SK-N-SH (cell line): ENCODE data around the gene RAB25. TPM values are rescaled to one million over a fixed set of nuclear protein-coding genes. Genes with fewer than 3 reads are reported as not detected.

Experiments
- CTCF ChIA-PET: fragments of 300-600, 350-600 bp; formaldehyde crosslinking; extraction: SDS; loops from one replicate; lab custom pipeline; 2021; lab: Yijun Ruan, JAX
- POLR2A ChIA-PET: fragments of 350-600 bp; sonication (Branson Sonifier 250); formaldehyde crosslinking; extraction: SDS; loops from one replicate; lab custom pipeline; 2020; ENCODE audit warnings: antibody characterized with exemption, inconsistent platforms; lab: Yijun Ruan, JAX
- DNase-seq: peaks from one replicate; pipeline ENCODE4 v3.0.0; 2012
- H2AFZ ChIP-seq: fragments of 200-600 bp; sonication (generic); 2 replicates; pipeline ENCODE4 v1.8.1; 2016; ENCODE audit warnings: antibody characterized with exemption, mild to moderate bottlenecking, low read depth
- H3F3A ChIP-seq: fragments of 200-600 bp; sonication (generic); replicated peaks from 2 replicates; pipeline ENCODE3; 2016; ENCODE audit warnings: antibody characterized with exemption, mild to moderate bottlenecking; ENCODE audit not compliant: insufficient read depth
- H3K27ac ChIP-seq, 2 experiments: fragments of 200-500 bp in 1 of 2; fragments of 200-600 bp in 1 of 2; sonication (Bioruptor generic) in 1 of 2; sonication (generic), shearing (Covaris generic) in 1 of 2; 2 replicates each; pipeline versions ENCODE4 v1.5.1 to v1.6.1; 2014 to 2016; ENCODE audit warnings: low read depth in 2 of 2, inconsistent platforms in 1 of 2, low read length in 1 of 2, mild to moderate bottlenecking in 1 of 2, mixed read lengths in 1 of 2
- H3K27me3 ChIP-seq: fragments of 200-600 bp; sonication (generic), shearing (Covaris generic); 2 replicates; pipeline ENCODE4 v1.6.1; 2016; ENCODE audit warnings: mixed run types; ENCODE audit not compliant: insufficient read depth
- H3K36me3 ChIP-seq, 2 experiments: fragments of 200-500 bp in 1 of 2; fragments of 200-600 bp in 1 of 2; sonication (Bioruptor generic) in 1 of 2; sonication (generic) in 1 of 2; replicated peaks in 1 of 2; 2 replicates each; pipeline versions ENCODE3 to v1.5.1; 2014 to 2016; ENCODE audit warnings: low read length in 1 of 2, mild to moderate bottlenecking in 1 of 2; ENCODE audit not compliant: insufficient read depth in 2 of 2, control insufficient read depth in 1 of 2
- H3K4me1 ChIP-seq, 2 experiments: fragments of 200-500 bp in 1 of 2; fragments of 200-600 bp in 1 of 2; sonication (Bioruptor generic) in 1 of 2; sonication (generic), shearing (Covaris generic) in 1 of 2; 2 replicates each; pipeline versions ENCODE4 v1.5.1 to v1.6.1; 2014 to 2016; ENCODE audit warnings: low read depth in 1 of 2, low read length in 1 of 2, mixed run types in 1 of 2; ENCODE audit not compliant: insufficient read depth in 2 of 2, control insufficient read depth in 1 of 2
- H3K4me2 ChIP-seq: fragments of 200-600 bp; sonication (generic), shearing (Covaris generic); 2 replicates; pipeline ENCODE4 v1.6.1; 2017; ENCODE audit warnings: mixed run types
- H3K4me3 ChIP-seq, 2 experiments: fragments of 200-500 bp in 1 of 2; fragments of 200-600 bp in 1 of 2; sonication (Bioruptor generic) in 1 of 2; sonication (generic), shearing (Covaris generic) in 1 of 2; 2 replicates each; pipeline versions ENCODE4 v1.5.1 to v1.8.1; 2014 to 2016; ENCODE audit warnings: low read depth in 2 of 2, inconsistent platforms in 1 of 2, low read length in 1 of 2, mild to moderate bottlenecking in 1 of 2, mixed read lengths in 1 of 2, moderate library complexity in 1 of 2
- H3K79me2 ChIP-seq: fragments of 200-600 bp; sonication (generic); 2 replicates; pipeline ENCODE4 v1.8.1; 2017; ENCODE audit warnings: mild to moderate bottlenecking; ENCODE audit not compliant: insufficient read depth
- H3K9ac ChIP-seq: fragments of 200-600 bp; sonication (generic); 2 replicates; pipeline ENCODE4 v1.6.1; 2017; ENCODE audit warnings: mixed run types
- H3K9me2 ChIP-seq: fragments of 200-600 bp; sonication (generic); 2 replicates; pipeline ENCODE4 v1.6.1; 2017; ENCODE audit warnings: mixed run types
- H3K9me3 ChIP-seq: fragments of 200-600 bp; sonication (generic); 2 replicates; pipeline ENCODE4 v1.6.1; 2017; ENCODE audit warnings: mixed run types, mild to moderate bottlenecking, moderate library complexity
- H4K20me1 ChIP-seq: fragments of 200-600 bp; sonication (generic); 2 replicates; pipeline ENCODE4 v1.6.1; 2017; ENCODE audit warnings: mild to moderate bottlenecking, mixed run types; ENCODE audit not compliant: insufficient read depth
- CHD2 ChIP-seq: fragments of 150-350 bp; IDR thresholded peaks from 2 replicates; pipeline ENCODE4 v1.6.1; 2018; ENCODE audit warnings: low read length; ENCODE audit not compliant: partially characterized antibody
- IRF3 ChIP-seq: fragments of 150-350 bp; IDR thresholded peaks from 2 replicates; pipeline ENCODE4 v1.6.1; 2016; ENCODE audit warnings: mild to moderate bottlenecking, low read depth, low read length
- MXI1 ChIP-seq: IDR thresholded peaks from 2 replicates; pipeline ENCODE4 v1.6.1; 2012; ENCODE audit warnings: mild to moderate bottlenecking, low read depth, low read length, improper control_type of control experiment
- NFIC ChIP-seq: IDR thresholded peaks from 2 replicates; pipeline ENCODE4 v1.4.0; 2012; ENCODE audit warnings: borderline replicate concordance
- NRF1 ChIP-seq: IDR thresholded peaks from 2 replicates; pipeline ENCODE4 v1.6.1; 2012; ENCODE audit warnings: low read depth, mild to moderate bottlenecking, low read length
- RAD21 ChIP-seq: IDR thresholded peaks from 2 replicates; pipeline ENCODE4 v1.6.1; 2012; ENCODE audit warnings: mild to moderate bottlenecking, low read length
- RCOR1 ChIP-seq: fragments of 150-350 bp; IDR thresholded peaks from 2 replicates; pipeline ENCODE4 v1.6.1; 2017; ENCODE audit warnings: antibody characterized with exemption, low read length
- RFX5 ChIP-seq: IDR thresholded peaks from 2 replicates; pipeline ENCODE4 v1.6.1; 2012; ENCODE audit warnings: mild to moderate bottlenecking, improper control_type of control experiment, low read length
- USF1 ChIP-seq: IDR thresholded peaks from 2 replicates; pipeline ENCODE4 v1.4.0; 2012; ENCODE audit warnings: low read depth, borderline replicate concordance
- ZBTB33 ChIP-seq: IDR thresholded peaks from 2 replicates; pipeline ENCODE4 v1.4.0; 2012; ENCODE audit warnings: low read depth, borderline replicate concordance
- WGBS: methylation state at CpG from one replicate; pipeline ENCODE4 v1.1.6; 2017; ENCODE audit warnings: low lambda C conversion rate; 5-methylcytosine and 5-hydroxymethylcytosine counted together
- polyA plus RNA-seq, 3 experiments: library from polyadenylated mRNA; depleted of rRNA; stranded (reverse); fragments of >200 nt; gene quantifications; 2 replicates each; pipeline ENCODE4 v1.2.3, GENCODE V29; 2012

The RAB25 gene
- polyA plus RNA-seq, 1 of the 3 experiments (the other 2 are of a cell fraction): not detected

GRCh38 chr1:156082309-156083091 is 21.5 kb downstream of the RAB25 start, which contains the start of gene MEX3A (continued):
- TF ChIP-seq USF1: no peak
- TF ChIP-seq IRF3: no peak
- peak; percentile 79 for TF ChIP-seq CHD2
- TF ChIP-seq MXI1: peak; percentile 92; the same call in 1 of the 2 replicates
- TF ChIP-seq RFX5: no peak
- TF ChIP-seq RAD21: no peak
- TF ChIP-seq NRF1: no peak
- TF ChIP-seq NFIC: no peak
- no peak for TF ChIP-seq ZBTB33

GRCh38 chr1:156083800-156084790 is 23.1 kb downstream of the RAB25 start:
- TF ChIP-seq NFIC (no peak), RCOR1 (0 out of 2 replicates have a peak, but pooled peaks have one; percentile 21)
- peak overlapping the region in 1 of 2 experiments; percentile 83; a peak in 2 of 4 replicates for H3K27ac ChIP-seq
- H3K79me2 ChIP-seq: peaks cover 68% of the 10 kb centered on the region
- peaks cover 10% of the 10 kb centered on the region for H4K20me1 ChIP-seq
- peak overlapping the region; percentile 90; the same call in 1 of the 2 replicates for H3K9ac ChIP-seq
- peaks cover 14 to 25% of the 10 kb centered on the region in 2 experiments; a peak in 3 of 4 replicates for H3K4me1 ChIP-seq
- no peak overlapping the region for H2AFZ ChIP-seq
- H3K36me3 ChIP-seq: no peaks in the 10 kb centered on the region
- peak overlapping the region; percentile 79 to 88 for H3K4me3 ChIP-seq
- no peaks in the 10 kb centered on the region for H3K9me3 ChIP-seq
- no peak for DNase-seq
- no peaks in the 10 kb centered on the region for H3K27me3 ChIP-seq
- ChIA-PET POLR2A (interaction anchor here (1.4 kb wide), 1 partner anchor 30 kb away, joined by 4 read pairs; the partner anchor contains the start of gene LAMTOR2), CTCF (interaction anchor here (1.1 to 29.6 kb wide), 6 partner anchors 8 to 142 kb away, joined by 3 to 1559 read pairs (median 6); partner anchors contain the start of gene LMNA)
- no peaks in the 10 kb centered on the region for H3K9me2 ChIP-seq
- WGBS: 72% methylated on average over 7 of the region's 7 CpGs
- peak overlapping the region; percentile 86 for H3K4me2 ChIP-seq
- peaks cover 3% of the 10 kb centered on the region for H3F3A ChIP-seq
